ENCODE data around the gene CEP70.
"Not testable (repeated sequence)": the region's sequence is repeated elsewhere in the genome, so short reads cannot be mapped to it uniquely, and the experiment has no call there.

CEP70 gene

DNA sequence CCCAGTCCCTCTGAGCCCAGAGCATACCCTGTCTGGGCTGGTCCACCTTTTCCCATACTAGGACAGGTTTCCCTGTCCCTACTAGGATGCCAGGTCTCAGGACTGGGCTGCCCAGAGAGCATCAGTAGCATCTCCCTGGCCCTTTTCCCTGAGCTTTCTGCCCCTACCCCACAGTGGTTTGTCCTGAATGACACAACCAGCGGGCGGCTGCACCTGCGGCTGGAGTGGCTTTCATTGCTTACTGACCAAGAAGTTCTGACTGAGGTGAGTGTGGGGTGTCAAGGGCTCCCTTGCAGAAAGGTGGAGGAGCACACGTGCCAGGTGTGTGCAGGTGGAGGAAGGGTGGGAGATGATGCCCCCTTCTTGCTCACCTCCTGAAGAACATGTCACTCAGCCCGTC, 126.1 kb downstream of the CEP70 start:
- DNase-seq, result no peak

DNA sequence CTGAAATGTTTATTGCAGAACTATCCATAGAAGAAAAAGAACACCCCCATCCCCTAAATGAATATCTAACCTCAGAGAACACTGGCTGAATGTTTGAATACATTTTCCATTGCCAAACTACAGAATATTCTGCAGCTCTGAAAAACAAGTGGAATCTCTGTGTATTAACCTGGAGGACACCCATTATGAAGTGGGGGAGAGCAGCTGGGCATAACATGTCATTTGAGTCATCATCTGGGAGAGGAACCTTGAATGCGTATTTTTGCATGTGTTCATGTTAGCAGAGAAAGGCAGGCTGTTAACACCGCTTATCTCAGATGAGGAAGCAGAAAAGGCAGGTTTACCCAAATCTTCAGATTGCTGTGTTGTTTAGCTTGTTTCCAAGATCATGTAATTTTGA, 128.1 kb downstream of the CEP70 start:
- DNase-seq, result no peak

DNA sequence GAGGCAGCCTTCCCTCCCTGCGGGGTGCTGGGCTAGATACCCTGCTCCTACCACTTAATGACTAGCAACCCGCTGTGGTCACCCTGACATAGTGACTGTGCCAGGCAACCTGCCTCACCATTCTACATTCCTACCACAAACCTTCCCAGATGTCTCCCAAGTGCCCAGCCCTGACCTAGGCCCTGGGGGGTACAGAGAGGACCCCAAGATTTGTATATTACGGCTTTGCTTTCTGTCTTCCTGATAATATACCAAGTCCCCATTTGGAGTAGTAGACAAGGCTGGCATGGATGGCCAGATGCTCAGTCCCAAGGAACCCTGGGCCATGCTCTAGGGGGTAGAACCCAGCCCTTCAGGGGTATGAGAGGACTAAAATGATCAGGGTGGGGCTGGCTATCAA, 128.6 kb downstream of the CEP70 start:
- no peak for DNase-seq

DNA sequence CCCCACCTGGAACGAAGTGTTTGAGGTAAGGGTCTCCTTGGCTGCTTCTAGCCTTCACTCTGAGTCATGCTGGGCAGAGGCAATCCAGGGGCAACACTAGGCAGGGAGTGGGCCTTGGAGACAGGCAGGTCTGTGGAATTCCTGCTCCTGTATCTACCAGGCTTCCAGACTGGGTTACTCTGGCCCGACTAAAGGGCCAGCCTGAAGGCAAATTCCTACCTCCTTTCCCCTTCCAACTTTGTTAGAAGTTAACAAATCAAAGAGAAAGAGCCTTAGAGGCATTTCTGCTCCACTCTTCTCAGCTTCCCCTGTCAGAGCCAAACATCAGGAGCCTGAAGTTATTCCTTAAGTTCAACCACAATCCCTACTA, 129.6 kb downstream of the CEP70 start:
- no peak for DNase-seq

DNA sequence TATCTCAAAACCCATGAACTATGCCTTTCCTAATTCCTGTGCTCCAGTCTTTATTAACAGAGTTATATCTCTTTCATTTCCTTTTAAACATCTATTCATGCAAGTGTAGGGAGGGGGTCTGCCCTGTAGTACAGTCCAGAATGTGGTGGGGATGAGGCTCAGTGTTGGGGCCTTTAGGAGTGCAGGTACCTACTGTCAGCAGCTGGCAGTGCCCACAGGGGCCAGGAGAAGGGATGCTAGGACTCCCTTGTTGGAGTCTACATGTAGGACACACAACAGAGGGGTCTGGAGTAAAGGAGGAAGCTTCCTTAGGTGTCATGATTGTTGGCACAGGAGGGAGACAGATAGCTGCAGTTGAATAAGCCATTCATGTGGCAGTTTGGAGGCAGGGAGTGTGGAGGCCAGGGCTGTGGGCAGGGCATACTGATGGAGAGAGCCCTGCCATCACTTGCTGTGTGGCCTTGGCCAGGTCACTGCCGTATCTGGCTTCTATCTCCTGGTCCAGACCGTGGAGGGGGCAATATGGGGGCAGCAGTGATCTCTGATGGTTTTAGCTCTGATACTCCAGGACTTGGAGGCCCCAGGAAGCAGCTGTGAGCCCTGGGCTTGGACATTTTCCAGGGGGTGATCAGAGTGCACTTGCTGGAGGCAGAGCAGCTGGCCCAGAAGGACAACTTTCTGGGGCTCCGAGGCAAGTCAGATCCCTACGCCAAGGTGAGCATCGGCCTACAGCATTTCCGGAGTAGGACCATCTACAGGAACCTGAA, 130.2 kb downstream of the CEP70 start:
- DNase-seq, result no peak

DNA sequence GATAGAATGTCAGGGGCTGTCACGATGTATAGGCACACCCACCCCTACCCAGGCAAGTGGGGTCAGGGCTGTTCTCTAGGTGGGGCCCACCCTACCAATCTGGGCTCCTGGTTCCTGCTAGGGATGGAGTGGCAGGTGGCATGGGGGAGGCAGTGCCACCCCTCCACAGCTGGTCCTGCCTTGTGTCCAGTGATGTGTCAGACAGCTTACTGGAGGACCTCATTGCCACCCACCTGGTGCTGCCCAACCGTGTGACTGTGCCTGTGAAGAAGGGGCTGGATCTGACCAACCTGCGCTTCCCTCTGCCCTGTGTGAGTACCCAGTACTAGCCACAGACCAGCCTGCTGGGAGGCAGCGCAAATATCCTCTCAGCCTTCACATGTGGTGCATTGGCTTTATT, 132.2 kb downstream of the CEP70 start:
- no peak for DNase-seq

DNA sequence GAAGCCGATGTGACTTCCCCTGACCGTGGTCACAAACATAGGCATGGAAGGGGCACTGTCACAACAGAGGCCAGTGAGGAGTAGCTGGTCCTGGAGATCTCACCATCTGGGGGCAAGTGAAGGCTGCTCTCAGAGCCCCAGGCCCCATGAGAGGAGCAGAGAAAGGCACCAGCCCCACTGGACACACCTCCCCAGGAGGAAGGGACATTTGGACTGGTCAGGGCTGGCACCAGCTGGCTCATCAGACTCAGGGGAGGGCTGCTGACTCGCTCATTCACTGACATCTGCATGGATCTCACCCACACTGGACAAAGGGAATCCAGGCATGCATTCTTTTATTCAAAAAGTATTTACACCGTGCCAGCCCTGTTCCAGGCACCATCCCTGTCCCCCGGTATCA, 132.8 kb downstream of the CEP70 start:
- no peak for DNase-seq

DNA sequence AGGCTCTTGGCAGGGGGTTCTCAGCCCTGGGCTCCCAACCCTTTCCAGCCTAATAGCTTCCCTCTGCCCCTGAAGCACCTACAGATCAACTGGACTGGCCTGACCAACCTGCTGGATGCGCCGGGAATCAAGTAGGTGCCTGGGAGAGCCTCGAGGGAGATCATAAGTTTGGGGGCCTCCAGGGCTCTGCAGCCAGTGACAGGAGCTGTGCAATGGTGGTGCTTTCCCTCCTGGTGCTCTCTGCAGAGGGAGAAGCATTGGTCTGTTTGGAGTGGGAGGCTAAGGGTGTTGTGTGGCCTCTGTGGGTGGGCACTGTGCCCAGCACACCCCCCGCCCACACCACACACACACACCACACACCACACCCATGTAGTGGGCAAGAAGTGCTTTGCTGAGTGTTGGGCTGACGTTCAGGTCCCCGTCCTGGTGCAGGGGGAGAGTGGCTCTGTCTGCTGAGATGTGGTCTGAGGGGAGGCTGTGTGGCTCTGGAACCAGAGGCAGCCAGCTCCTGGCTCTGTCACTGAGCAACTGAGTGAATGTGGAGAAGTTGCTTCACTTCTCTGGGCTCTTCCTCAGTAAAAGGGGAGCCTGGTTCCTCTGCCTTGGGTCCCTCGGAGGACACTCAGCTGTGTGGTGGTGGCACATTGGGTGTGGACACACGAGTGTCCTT, 133.4 kb downstream of the CEP70 start:
- no peak for DNase-seq

DNA sequence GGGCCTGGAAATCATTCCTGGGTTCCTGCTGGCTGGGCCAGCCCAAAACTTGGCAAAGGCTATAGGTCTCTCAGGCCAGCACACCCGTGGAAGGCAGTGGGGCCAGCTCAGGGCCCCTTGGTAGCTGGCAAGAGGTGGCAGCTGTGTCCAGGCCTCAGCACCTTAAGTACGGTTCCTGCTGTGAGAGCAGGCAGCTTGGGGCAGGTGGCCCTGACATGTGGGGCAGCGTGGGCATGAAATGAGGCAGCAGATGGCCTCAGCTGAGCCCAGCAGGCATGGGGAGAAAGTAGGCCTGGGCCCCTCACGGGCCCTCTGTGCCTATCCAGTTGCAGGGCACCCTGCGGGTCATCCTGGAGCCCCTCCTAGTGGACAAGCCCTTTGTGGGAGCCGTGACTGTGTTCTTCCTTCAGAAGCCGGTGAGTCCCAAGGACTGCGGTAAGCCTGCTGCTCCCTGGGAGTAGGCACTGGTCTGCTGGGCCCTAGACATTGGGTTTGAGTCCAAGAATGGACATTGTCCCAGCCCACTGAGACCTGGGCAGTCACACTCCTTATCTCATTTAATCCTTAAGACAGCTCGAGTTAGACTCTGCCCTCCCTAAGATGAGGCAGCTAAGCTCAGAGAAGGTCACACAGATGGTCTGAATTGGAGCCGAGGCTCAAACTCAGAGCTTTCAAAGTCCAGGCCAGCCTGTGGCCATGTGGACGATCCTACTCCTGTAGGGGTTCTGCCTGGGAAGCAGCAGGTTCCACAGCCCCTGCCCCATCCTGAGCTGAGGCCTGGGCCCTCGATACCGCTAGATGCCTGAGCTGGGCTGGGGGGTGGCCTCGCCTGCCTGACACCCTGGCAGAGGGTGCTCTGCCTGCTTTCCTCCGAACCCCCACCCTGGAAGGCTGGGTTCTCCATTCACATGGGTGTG, 134.2 kb downstream of the CEP70 start:
- no peak for DNase-seq

DNA sequence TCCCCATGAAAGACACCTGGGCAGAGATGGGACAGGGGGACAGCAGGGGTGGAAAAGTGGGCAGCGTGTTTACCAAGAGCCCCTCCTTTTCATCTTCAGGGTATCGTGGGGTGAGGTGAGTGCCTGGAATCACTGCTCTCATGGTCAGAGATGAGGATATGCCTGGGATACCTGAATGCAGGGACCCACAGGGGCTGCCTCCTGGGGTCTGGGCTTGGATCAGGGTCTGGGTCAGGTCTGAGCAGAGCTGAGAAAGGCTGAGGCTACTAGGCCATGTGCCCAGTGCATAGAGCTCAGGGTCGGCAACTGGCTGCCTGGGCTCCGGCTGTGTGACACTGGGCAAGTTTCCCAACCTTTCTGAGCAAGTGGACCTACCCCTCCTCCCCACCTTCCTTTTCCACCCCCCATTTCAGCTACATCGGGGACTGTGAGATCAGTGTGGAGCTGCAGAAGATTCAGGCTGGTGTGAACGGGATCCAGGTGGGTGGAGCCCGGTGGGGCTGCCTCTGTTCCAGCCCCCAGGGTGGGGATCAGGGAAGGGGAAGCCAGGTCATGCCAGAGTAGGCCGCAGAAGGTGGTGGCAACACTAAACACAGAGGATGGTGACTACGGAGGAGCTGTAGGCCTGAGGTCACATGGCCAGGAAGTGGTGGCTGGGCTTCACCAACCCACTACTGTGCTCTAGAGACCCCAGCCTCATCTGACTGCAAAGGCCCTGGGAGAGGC, 135.1 kb downstream of the CEP70 start:
- DNase-seq, result no peak

DNA sequence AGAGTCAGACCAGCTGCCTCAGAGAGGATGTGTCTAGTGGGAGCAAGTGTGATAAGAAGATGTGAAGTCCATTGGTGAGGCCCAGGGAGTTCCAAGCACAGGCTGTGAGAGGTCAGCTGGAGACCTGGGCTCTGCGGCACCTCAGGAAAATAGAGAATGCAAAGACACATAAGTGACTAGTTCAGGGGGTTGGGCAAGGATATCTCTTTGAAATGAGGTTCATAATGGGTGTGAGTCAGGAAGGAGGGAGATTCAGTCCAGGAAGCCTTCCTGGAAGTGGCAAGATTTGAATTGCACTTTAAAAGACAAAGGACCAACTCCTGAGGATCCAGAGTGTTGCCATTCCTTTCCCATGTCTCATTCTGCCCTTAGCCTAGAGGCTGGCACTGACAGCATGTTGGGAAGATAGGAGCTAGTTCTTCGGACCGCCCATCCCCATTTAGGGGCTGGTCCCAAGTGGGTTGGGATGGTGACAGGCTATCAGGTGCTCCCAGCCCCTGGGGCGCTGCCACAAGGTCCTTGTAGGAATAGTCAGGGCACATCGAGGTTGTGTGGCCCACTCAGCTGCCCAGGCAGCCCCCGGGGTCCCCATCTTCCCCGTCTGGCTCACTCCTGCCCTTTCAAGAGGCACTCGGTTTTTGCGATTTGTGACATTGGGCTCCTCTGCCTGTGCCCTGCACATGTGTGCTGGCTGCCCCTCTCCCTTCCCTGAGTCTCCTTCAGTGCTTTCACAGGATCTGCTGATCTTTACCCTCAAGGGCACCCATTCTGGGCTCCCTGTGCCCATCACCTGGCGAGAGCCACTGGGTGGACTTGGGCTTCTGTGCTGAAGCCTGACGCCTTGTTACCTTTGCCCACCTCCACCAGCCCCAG, 136.0 kb downstream of the CEP70 start:
- no peak for DNase-seq

DNA sequence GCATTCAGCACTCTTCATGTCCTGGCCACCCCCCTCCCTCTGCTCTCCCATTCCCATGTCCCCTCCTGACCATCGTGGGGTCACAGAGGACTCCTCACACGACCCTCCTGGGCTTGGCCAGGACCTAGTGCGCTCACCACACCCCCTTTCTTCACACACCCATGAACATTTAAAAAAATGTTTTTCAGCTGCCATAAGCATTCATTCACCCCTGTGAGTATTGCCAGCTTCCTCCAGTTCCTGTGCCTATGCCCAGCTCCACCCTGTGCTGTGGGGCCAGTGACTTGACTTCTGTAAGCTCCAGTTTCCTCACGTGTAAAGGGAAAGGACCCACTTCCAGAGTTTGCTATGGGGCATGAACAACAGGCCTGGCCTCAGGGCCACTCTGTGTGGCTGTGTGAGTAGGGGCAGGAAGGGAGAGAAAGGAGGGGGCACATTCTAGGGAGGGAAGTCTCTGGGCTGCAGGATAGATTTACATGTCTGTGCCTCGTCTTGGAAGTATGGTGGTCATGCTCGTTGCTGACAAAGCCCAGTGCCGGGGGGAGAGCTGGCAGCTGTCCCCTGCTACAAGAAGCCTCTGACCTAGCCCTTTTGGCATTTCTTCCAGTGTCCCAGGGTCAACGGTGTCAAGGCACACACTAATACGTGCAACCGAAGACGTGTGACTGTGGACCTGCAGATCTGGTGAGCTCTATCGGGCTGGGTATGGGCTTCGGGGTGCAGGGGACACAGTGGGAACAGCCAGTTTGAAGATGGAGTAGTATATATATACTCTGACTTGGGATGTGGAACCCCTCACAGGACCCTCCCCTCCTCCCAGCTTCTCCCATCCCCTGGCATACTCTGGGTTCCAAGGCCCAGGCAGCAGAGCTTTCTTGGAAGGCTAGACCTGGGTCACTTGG, 136.8 kb downstream of the CEP70 start:
- no peak for DNase-seq

DNA sequence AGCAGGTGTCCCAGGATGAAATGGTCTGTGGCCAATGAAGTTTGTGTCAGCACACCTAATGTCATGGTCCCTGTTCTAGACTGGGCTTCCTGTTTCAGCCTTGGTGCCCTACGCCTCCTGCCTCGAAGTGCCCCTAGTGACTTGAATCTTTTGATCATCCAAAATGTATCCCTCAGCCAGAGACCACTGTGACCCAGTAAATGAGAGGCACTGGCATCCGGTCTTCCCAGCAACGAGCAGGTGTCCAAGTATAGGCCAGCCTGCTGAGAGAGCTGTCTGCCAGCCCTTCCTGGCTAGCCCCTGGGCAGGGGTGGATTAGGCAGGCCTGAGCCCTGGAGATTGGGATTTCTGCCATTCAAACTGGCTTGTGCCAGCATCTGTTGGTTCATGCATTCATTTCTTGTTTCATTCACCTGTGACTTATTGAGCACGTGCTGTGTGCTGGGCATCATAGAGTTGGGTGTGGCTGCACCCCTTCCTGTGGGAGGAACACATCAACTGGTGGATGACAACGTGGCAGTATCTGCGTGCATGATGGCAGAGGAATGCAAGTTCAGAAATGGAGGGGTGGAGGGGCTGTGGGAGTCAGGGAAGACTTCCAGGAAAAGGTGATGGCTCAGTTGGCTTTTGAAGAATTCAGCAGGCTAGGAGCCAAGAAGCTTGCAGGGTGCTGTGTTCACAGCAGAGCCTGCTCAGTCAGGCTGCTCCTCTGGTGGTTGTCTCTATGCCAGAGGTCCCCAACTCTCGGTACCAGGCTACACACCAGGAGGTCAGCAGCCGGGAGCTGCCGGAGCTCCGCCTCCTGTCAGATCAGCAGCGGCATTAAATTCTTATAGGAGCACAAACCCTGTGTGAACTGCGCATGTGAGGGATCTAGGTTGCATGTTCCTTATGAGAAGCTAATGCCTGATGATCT, 138.0 kb downstream of the CEP70 start:
- no peak for DNase-seq

DNA sequence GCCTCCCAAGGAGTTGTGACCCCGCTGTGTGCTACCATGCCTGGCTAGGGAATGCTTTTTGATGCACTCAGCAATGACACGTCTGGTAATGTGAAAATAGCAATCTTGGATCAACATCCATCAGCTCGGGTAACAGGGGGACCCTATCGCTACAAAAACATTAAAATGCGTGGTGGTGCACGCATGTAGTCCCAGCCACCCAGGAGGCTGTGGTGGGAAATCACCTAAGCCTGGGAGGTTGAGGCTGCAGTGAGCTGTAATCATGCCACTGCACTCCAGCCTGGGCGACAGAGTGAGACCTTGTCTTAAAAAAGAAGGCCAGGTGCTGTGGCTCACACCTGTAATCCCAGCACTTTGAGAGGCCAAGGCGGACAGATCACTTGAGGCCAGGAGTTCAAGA, 140.1 kb downstream of the CEP70 start:
- not testable (repeated sequence) for DNase-seq

DNA sequence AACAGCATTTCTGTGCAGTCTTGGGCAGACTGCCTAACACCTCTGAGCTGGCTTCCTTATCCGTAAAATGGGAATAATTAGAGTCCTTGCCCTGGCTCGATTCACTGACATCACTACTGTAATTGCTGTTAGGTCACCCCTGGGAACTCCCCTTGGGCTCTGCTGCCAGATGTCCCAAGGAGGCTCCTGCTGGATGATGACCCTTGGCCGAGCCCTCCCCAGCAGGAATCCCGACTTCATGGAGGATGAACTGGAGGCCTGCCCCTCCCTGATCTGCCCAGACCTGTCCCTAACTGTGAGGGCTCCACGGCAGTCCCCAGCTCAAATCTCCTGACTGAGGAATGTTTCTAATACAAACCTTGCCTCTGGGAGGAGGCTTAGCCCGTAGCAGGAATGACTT, 141.6 kb downstream of the CEP70 start:
- no peak for DNase-seq

DNA sequence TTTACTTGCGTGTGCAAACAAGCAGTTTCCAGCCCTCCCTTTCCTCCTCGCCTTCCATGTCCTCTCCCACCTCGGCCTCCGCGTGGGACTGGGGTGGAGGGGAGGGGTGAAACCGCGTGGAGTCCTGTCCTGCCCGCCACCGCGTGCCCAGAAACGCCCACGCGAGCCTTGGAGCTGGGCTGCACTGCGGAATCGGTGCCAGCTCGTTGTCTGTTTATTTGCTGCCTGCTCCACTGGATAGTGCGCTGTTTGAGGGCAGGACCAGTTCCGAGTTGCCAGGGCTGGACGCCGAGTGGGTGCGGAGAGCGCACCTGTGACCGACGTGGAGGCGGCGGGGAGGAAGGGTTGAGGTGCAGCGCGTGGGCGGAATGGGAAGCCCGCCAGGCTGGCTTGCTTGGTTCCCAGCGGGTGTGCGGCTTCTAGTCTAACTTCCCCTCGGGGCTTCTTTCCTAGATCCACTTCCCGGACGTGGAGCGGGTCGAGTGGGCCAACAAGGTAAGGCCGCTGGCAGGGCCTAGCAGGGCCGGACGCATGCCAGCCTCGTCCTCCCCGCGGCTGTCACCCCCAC, 142.4 kb downstream of the CEP70 start:
- DNase-seq, result no peak

DNA sequence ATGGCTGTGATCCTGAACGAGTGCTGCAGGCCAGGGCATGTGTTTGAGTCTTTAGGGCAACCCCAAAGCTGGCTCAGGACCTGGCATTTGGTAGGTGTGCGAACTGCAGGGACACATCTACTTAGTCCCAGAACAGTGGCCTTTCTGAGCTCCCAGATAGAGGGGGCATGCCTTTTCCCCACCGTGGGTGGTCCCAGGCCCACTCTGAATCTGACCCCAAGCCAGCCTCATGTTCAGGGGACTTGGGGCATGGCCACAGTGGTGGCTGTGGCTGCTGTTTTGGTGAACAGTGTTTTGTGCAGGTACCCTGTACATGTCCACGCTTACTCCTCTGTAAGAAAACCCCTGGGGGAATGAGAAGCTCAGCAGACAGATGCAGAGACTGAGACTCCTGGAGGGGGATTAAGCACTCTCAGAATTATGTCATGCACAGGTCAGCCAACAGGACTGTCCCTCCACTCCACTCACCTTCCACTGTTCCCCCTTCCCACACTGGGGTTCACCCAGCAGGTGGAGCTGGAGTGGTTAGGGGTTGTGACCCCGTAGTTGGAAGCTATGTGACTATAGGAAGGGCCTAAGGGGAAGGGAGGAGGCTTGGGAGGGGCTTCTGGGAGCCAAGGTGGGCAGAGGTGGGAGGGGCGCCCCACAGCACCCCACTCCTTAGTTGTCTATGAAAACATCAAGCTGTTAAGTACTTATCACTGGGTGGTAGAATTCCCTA, 143.2 kb downstream of the CEP70 start:
- DNase-seq, result no peak

DNA sequence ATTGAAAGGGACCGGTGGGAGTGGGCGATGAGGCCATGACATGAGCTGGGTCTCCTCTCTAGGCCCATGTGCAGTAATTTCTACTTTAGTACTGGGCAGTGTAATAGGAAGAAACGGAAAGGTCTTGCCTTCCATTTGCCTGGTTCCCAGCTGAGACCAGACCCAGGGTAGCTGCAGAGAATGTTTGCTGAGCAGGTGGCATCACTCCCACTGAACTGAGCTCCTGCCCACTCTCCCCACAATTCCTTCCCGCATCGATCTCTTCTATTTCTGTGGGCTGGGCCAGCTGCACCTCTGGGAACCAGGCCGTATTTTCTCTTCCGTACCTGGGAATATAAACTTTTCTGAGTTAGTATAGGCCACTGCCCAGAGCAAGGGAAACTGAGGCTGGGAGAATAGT, 143.9 kb downstream of the CEP70 start:
- no peak for DNase-seq

DNA sequence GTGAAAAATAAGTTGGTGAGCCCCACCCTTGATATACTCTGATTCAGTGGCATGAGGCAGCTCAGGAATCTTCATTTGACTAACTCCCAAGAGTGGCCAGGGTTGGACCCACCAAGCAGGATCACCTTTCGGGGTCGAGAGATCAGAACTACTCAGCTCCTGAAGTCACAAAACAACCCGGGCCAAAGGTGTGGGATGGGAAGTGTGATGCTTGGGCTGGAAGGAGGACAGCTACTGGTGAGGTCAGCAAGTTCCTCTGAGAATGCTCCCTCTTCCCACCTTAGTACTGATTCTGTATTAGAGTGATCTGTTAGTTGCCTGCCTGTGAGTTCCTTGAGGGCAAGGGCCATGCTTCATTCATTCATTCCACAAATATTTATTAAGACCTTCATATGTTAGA, 144.6 kb downstream of the CEP70 start:
- no peak for DNase-seq

Data from CD4-positive, alpha-beta T cell treated with Interleukin-12 subunit alpha and Interleukin-12 subunit beta, for 1 hour (primary cell).